ENCODE data around the gene LRRK2.
"Not testable (repeated sequence)": the region's sequence is repeated elsewhere in the genome, so short reads cannot be mapped to it uniquely, and the experiment has no call there.

Gene LRRK2

GRCh38 chr12:40378691-40379090, 153.9 kb downstream of the LRRK2 start:
- H3K4me3 ChIP-seq (ENCODE audit: low read length): no peak overlapping the region
- no peaks in the 10 kb centered on the region for H3K27me3 ChIP-seq (replicated peaks; ENCODE audit: insufficient read depth, low read length)
- H3F3A ChIP-seq (ENCODE audit: insufficient read depth, low read length): no peaks in the 10 kb centered on the region
- no peak overlapping the region for H3K27ac ChIP-seq (ENCODE audit: low read length)
- no peaks in the 10 kb centered on the region for H3K36me3 ChIP-seq (replicated peaks; ENCODE audit: insufficient read depth, low read length)
- no peak for TF ChIP-seq EZH2phosphoT487 (IDR thresholded peaks at IDR 0.05; ENCODE audit: low read length)
- TF ChIP-seq CTCF (IDR thresholded peaks at IDR 0.05; ENCODE audit: low read length): no peak
- TF ChIP-seq EZH2 (optimal IDR thresholded peaks at IDR 0.05; ENCODE audit: low read depth, low read length): no peak
- no peak for DNase-seq
- peaks cover 10% of the 10 kb centered on the region; the same call in 1 of the 2 replicates for H3K4me1 ChIP-seq (ENCODE audit: low read length)
- H3K79me2 ChIP-seq (ENCODE audit: low read length): no peaks in the 10 kb centered on the region
- H3K9me3 ChIP-seq (replicated peaks; ENCODE audit: insufficient read depth, low read length): no peaks in the 10 kb centered on the region
- no peaks in the 10 kb centered on the region for H4K20me1 ChIP-seq (ENCODE audit: insufficient read depth, low read length)
- no peaks in the 10 kb centered on the region for H3K9me2 ChIP-seq (replicated peaks; ENCODE audit: insufficient read depth, low read length)
- no peak overlapping the region for H3K4me2 ChIP-seq (ENCODE audit: low read depth, low read length)
- H2AFZ ChIP-seq (ENCODE audit: low read length): no peak overlapping the region
- H3K9ac ChIP-seq (ENCODE audit: low read length): no peak overlapping the region

GRCh38 chr12:40382217-40382616, 157.4 kb downstream of the LRRK2 start:
- Histone ChIP-seq H3K27ac (ENCODE audit: low read length) (no peak overlapping the region; the same call in 1 of the 2 replicates), H4K20me1 (ENCODE audit: insufficient read depth, low read length) (no peaks in the 10 kb centered on the region), H3K4me2 (ENCODE audit: low read depth, low read length) (0 out of 2 replicates have a peak overlapping the region, but pooled peaks have one; percentile 7), H3K9me3 (replicated peaks; ENCODE audit: insufficient read depth, low read length) (no peaks in the 10 kb centered on the region), H3K9me2 (replicated peaks; ENCODE audit: insufficient read depth, low read length) (no peaks in the 10 kb centered on the region), H3K4me3 (ENCODE audit: low read length) (no peak overlapping the region), H3K79me2 (ENCODE audit: low read length) (no peaks in the 10 kb centered on the region), H3K36me3 (replicated peaks; ENCODE audit: insufficient read depth, low read length) (no peaks in the 10 kb centered on the region), H3K9ac (ENCODE audit: low read length) (no peak overlapping the region), H3K4me1 (ENCODE audit: low read length) (peaks cover 10% of the 10 kb centered on the region; the same call in 1 of the 2 replicates), H2AFZ (ENCODE audit: low read length) (no peak overlapping the region), H3F3A (ENCODE audit: insufficient read depth, low read length) (no peaks in the 10 kb centered on the region), H3K27me3 (replicated peaks; ENCODE audit: insufficient read depth, low read length) (no peaks in the 10 kb centered on the region)
- DNase-seq: peak; percentile 47
- TF ChIP-seq EZH2phosphoT487 (IDR thresholded peaks at IDR 0.05; ENCODE audit: low read length): no peak
- TF ChIP-seq EZH2 (optimal IDR thresholded peaks at IDR 0.05; ENCODE audit: low read depth, low read length): no peak
- TF ChIP-seq CTCF (IDR thresholded peaks at IDR 0.05; ENCODE audit: low read length): no peak

- not testable (repeated sequence) for H3K4me3 ChIP-seq (ENCODE audit: low read length); H3K4me1 ChIP-seq (ENCODE audit: low read length); H3K36me3 ChIP-seq (replicated peaks; ENCODE audit: insufficient read depth, low read length); H3K9ac ChIP-seq (ENCODE audit: low read length); H2AFZ ChIP-seq (ENCODE audit: low read length); H4K20me1 ChIP-seq (ENCODE audit: insufficient read depth, low read length); H3K9me3 ChIP-seq (replicated peaks; ENCODE audit: insufficient read depth, low read length); H3K9me2 ChIP-seq (replicated peaks; ENCODE audit: insufficient read depth, low read length); DNase-seq; H3F3A ChIP-seq (ENCODE audit: insufficient read depth, low read length); H3K27me3 ChIP-seq (replicated peaks; ENCODE audit: insufficient read depth, low read length); H3K79me2 ChIP-seq (ENCODE audit: low read length); H3K27ac ChIP-seq (ENCODE audit: low read length); H3K4me2 ChIP-seq (ENCODE audit: low read depth, low read length)
These were observed 162.5 kb downstream of the LRRK2 start for GRCh38 chr12:40387279-40387678.

- H3K27ac ChIP-seq (ENCODE audit: low read length): no peak overlapping the region
- no peaks in the 10 kb centered on the region for H3K79me2 ChIP-seq (ENCODE audit: low read length)
- no peaks in the 10 kb centered on the region for H3K4me1 ChIP-seq (ENCODE audit: low read length)
- no peaks in the 10 kb centered on the region for H3K9me3 ChIP-seq (replicated peaks; ENCODE audit: insufficient read depth, low read length)
- DNase-seq: no peak
- no peak overlapping the region for H3K4me2 ChIP-seq (ENCODE audit: low read depth, low read length)
- no peaks in the 10 kb centered on the region for H3K36me3 ChIP-seq (replicated peaks; ENCODE audit: insufficient read depth, low read length)
- H3K27me3 ChIP-seq (replicated peaks; ENCODE audit: insufficient read depth, low read length): no peaks in the 10 kb centered on the region
- no peaks in the 10 kb centered on the region for H4K20me1 ChIP-seq (ENCODE audit: insufficient read depth, low read length)
- H3K4me3 ChIP-seq (ENCODE audit: low read length): no peak overlapping the region
- H3K9ac ChIP-seq (ENCODE audit: low read length): no peak overlapping the region
- no peak overlapping the region for H2AFZ ChIP-seq (ENCODE audit: low read length)
- H3K9me2 ChIP-seq (replicated peaks; ENCODE audit: insufficient read depth, low read length): no peaks in the 10 kb centered on the region
- H3F3A ChIP-seq (ENCODE audit: insufficient read depth, low read length): no peaks in the 10 kb centered on the region
- TF ChIP-seq CTCF (IDR thresholded peaks at IDR 0.05; ENCODE audit: low read length) (no peak), EZH2 (optimal IDR thresholded peaks at IDR 0.05; ENCODE audit: low read depth, low read length) (no peak), EZH2phosphoT487 (IDR thresholded peaks at IDR 0.05; ENCODE audit: low read length) (no peak)
These were observed 166.2 kb downstream of the LRRK2 start for GRCh38 chr12:40390980-40391379.

Measured in MM.1S (cell line).